CD4-positive, alpha-beta T cell treated with Interferon gamma for 1 hour (primary cell): ENCODE results near the gene CD86.
"Not testable (repeated sequence)": the region's sequence is repeated elsewhere in the genome, so short reads cannot be mapped to it uniquely, and the experiment has no call there.

Experiments used
- DNase-seq: peaks from one replicate; pipeline ENCODE4 v3.0.0-alpha.2; 2020

The CD86 gene

DNA sequence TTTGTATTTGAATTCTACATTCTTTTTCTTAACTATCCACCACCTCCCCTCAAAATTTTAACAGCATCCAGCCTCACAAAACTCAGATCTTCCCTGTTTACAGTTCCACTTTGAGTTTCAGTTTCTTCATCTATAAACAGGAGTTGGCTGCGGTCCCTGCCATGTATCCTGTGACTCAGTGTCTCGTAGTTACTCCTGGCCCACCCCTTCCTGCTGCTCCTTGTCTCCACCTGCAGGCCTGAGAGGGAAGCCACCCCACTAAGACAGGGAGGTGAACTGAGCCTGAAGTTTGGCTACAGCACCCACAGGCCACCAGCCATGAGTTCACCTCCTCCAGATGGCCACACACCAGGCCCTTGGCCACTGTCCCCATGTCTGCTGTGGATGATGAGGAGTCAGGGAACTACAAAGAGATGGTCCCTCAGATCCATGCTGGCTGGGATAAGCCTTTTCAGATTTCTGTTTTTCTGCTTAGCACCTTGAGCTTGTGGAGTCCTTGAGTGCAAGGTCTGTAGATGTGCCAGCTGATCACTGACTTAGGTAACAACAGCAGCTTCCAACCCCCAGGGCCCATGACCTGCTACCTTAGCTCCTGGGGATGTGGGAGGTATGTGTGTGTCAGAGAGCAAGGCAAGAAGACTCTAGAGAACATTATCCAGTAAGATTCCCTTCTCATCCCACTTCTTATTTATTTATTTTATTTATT lies 37.5 kb downstream of the CD86 start:
- DNase-seq = peak; percentile 49

DNA sequence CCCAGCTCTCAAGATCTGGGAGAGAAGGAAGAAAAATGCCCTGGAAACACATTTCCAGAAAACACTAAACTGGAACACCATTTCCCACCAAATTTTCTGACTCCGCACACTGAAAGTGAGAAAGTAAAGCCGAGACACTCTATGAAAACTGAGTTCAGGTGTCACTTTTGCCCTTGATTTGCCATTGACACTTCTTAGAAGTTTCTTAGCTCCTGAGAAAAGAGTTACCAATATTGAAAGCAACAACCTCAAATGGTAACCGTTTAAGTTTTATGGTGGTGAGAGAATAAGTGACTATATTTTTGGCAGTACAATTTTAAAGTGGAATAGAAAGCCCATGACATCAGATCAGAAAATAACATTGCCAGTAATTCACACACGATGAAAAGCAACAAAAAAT lies 39.0 kb downstream of the CD86 start:
- DNase-seq = no peak

DNA sequence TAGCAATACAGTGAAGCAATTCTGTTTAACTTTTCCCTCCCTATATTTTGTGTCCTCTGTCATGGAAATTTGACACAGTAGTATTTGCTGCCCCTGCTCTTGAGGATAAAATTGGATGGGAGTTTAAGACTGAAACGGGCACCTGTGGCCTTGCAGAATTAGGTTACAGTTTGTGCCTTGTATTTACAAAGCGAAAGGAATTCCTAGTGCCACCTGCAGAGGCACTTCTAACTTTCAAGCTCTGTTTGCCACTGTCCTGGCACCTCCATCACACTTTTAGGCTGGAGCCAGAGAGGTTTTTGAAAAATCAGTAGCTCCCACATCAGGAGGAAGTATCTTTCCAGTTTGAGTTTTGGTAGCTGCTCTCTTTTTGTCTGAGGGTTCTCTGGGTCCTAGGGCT lies 39.5 kb downstream of the CD86 start:
- no peak for DNase-seq

DNA sequence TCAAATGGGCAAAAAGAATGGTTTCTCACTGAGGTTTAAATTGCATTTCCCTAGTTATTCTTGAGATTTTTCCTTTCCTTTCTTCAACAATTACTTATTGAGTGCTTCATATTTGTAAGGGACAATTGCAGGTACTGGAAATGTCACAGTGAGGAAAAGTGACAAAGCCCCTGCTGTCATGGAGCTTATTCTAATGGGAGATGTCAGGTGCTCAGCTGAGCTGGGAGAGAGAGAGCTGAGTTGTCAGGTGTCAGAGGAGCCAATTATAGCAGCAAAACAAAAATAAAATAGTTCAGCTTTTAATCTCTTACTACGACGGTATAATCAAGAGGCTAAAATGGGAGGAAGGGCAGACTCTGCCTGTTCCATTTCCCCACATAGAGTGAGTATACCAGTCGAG lies 42.0 kb downstream of the CD86 start:
- DNase-seq = no peak

DNA sequence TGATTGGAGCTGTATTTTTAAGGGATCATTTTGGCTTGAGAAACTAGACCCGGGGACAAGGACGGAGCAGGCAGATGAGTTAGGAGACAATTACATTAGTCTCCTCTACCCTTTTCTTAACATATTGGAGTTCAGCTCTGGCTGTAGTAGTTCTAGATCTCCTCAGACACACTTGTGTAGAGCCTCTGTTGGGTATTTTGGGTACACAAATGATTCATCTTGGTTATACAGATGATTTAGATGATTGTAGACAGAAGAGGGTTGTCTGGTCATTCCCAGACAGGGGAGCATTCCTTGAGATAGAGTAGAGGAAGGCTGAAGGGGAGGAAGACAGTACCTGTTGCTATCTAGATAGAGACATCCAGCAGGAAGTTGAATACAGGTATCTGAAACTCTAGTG lies 43.4 kb downstream of the CD86 start:
- DNase-seq = no peak

DNA sequence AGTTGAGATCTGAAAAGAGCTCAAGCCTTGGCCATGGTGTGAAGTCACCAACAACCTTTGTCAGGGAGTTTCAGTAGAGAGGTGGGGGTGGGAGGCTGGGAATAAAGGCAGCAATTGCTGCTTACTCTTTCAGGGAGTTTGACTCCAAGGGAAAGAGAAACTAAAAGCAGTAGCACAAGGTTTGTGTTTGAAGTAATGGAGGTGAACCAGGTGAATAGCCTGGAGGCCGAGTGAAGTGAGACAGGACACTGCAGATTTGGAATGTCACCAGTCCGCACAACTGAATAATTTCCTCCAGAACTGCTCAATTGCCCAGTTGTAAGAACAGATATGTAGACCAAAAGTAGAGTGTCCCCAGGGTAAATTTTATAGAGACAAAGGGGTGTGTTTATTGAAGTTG lies 44.1 kb downstream of the CD86 start:
- DNase-seq = no peak

DNA sequence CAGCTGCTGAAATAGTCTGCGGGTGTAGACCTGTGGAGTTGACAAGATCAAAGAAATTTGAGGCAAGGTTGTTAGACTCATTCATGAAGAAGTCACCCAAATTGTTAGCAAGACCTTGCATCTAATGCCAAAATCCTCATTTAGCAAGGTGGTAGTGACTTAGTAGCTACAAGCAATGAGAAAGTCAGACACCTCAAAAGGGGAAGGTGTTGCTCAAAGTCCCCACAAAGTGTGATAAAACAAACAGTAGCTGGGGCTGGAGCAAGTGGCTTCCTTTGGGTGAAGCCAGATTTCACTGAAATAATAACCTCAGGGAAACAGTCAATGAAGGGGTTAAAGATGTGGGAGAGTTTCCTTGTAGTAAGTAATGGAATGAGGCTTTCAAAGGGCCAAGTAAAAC lies 44.9 kb downstream of the CD86 start:
- no peak for DNase-seq

DNA sequence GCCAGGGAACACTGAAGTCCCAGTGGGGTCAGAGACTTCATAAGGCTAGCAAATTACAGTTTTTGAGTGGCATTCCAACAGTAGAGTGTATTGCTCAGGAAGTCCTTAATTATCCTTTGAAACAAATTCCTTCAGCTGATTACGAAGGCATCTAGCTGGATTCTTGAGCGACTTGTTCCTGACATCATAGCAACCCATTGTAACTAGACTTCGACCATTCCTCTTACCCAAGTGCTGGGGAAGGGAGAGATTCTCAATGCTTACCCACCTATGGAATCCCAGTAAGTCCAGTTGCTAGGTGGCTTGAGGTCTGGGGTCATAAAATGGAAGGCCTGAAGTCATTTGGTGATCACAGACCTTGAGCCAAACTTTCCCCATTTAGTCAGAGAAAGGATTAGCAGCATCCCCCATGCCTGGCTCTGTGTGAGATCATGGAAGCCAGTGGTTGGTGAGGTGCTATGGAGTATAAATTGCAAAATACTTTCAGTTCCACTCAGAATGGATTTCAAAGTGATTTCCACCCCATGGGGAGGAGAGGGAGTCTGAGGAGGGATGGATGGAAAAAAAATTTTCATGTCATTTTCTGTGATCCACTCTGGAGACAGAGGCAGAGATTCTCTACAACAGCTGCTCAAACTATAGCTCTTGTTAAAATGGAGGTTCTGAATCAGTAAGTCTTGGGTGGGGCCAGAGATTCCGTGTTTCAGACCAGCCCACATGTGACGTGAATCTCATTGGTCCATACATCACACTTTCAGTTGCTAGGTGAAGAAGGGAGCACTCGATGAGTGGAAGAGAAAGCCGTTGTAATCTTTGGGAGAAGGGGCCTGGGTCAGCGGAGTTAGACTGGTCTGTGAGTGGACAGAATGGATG lies 45.7 kb downstream of the CD86 start:
- DNase-seq = peak; percentile 40

DNA sequence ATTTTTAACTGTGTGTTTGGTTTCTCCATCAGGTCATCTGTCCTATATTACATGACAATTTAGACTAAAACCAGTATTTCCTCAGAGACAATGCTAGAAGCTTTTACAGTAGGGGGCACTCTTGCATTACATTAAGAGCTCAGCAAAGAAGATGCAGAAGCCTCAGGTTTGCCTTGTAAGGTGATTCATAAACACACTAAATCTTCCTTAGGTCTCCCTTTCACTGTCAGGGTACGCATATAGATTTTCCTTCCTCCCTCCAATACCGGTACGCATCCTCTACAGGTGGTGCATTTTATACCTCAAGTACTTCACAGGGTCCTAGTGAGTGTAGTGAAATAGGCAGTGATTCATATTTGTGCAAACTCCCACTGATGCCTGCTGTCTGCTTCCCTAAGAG lies 46.5 kb downstream of the CD86 start:
- DNase-seq = no peak

DNA sequence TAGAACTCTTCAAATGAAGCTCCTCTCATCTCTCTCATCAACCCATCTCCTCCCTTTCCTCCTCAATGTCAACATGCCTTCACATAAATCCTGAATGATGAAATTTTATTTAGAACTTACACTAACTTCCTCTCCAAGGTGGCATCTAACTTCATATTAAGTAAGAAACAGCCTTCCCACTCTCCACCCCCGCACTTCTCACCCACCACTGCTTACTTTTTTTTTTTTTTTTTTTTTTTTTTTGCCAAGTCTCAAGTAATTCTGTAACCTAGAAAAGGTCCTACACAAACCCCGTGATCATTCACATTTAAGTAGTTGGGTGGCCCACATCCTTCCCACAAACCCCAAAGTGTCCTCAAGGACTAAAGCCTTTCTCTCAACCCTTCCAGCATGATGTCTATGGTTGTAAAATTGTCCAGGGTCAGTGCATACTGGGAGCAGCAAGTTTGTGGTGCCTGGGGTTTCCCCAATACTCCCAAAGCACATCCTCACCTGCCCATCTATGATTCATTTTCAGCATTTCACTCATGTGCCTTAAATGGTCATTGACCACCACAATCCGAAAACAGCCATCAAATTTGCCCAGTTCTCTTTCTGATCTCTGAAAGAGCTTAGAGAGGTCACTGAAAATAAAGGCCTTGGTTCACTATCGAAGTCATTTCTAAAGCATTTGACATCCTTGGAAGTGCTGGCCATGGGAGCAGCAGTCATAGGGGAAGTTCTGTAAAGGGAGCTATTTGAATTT lies 47.2 kb downstream of the CD86 start:
- no peak for DNase-seq

DNA sequence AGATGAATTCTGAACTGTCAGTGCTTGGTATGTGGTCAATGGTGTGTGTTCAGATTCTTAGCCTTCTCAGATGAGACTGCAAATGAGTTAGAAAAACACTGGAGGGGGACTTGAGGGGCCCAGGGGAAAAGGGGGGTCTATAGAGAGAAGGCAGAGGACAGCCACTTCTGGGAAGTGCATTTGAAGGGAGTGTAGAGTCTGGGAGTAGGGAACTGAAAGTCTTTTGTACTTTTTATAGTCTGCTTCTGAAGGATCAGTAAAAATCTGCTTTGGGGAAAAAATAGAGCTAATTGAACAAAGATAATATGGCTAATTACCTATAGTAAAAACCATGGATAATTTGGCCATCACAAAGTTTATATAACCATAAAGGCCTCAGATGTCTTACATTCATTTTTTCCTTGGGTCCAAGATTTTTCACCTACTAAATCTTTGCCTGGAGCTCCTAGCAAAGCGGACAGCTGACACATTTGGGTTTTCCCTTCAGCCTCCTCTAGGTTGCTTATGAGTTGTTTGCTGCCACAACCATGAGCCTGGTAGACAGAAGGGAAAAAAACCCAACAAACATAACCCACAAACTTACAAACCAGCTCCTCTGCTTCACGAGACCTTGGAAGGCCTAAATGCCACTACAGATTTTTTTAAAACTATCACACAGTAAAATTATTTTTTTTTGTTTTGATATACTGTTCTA lies 48.8 kb downstream of the CD86 start:
- DNase-seq = no peak

DNA sequence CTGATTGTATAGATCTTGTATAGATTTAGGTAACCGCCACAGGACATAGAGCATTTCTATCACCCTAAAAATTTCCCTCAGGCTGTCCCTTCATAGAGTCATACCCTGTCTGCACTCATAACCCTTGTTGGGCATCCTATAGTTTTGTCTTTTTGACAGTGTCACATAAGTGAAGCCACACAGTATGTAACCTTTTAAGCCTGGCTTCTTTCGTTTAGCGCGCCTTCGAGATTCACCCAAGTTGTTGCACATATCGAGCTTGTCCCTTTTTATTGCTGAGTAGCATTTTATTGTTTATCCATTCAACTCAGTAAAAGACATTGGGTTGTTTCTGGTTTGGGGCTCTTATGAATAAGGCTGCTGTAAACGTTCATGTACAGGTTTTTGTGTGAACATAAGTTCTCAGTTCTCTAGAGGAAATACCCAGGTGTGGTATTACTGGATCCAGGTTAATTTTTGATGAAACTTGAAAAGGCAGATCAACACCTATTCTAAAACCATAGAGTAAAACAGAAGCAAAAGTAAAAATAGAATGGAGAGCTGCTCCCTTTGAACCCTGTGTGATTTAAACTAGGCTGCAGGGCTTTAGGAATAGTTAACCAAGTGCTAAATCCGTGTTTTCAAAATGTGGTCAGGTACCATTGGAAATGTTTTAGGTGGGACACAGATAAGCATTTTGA lies 49.5 kb downstream of the CD86 start:
- DNase-seq = no peak

DNA sequence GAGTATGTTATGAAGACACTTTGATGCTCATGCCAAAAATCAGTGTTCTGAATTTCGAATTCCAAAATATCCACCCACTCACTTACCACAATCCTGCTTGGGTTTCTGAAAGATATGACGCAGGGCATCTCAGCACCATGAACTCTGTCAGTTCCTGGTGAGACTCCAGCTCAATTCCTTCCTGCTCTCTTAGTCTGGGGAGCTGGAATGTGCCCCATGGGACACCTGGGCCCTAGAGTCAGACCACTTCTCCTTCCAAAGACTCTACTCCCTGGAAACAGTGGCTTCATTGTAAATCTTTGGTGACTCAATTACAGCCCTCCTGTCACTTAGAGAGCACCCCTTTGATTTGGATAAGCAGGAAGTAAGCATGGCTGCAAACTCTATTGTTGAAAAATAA lies 50.5 kb downstream of the CD86 start:
- DNase-seq = no peak

DNA sequence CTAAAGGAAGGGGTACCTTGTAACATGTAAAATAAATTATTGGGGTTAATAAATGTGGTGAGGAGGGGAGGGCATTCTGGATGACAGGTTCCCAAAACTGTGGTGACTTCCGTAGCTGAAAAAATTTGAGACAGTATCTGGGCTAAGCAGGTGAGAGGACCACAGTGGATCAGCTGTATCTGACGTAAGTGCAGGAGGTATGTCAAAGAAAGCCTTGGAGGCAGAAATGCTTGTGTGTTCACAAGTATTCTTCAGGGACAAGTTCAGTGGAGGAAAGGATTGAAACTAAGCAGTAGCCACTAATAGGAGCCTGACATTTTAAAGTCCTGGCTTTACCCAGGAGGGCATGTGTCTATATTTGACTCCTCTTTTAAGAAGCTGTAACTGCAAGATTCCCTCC lies 52.0 kb downstream of the CD86 start:
- DNase-seq = no peak

DNA sequence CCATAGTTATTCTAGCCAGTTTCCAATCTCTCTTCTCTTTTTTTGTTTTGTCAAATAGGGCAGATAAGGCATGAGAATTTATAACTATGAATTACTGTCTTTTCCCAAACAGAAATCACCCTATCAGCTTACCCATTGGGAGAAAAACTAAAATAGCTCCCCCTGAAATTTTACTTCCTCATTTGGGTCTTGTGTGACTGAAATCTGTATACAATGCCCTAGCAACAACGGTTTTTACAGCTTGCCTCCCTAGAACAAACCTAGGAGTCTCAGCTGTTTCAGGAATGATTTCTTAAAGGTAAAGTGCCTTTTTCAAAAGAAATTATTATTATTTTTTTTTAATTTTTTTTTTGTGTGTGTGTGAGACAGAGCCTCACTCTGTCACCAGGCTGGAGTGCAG lies 56.8 kb downstream of the CD86 start:
- no peak for DNase-seq

DNA sequence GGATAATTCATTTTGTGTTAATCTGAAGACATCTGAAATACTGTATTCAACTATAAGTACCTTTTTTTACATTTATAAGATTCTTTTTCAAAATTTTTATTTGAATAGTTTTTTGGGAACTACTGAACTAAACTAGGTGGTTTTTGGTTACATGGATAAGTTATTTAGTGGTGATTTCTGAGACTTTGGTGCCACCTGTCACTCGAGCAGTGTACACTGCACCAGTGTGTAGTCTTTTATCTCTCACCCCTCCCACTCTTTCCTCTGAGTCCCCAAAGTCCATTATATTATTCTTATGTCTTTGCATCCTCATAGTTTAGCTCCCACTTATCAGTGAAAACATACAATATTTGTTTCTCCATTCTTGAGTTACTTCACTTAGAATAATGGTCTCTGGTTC lies 57.6 kb downstream of the CD86 start:
- DNase-seq = no peak

DNA sequence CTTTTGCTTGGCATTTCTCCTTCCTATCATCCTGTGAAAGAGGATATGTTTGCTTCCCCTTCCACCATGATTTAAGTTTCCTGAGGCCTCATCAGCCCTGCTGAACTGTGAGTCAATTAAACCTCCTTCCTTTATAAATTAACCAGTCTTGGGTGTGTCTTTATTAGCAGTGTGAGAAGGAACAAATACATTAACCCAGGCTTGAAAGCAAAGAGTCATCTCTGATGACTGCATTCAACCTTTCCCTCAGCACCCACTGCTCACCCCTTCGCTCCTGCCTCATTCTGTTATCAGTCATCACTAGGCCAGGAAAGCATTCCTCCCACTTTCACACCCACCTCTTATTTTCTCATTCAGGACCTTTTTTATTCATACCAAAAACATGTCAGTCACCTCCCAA lies 68.7 kb downstream of the CD86 start:
- DNase-seq = no peak

DNA sequence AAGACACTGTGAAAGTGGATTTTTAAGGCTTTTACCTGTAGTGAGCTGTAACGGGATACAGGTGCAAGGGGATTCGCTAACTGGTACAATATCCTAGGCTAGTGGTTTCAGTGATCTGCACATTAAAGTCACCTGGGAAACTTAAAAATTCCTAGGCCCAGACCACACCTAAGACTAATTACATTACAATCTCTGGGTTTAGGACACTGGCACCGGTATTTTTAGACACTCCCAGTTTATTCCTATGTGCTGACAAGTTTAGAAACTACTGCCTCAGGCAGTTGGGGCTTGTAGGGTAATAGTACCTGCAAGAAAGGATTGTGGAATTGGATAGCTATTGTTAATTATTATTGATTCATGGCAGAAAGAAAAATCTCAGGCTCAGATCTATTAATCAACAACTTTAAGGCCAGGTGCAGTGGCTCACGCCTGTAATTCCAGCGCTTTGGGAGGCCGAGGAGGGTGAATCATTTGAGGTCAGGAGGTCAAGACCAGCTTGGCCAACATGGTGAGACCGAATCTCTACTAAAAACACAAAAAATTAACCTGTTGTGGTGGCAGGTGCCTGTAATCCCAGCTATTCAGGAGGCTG lies 77.9 kb downstream of the CD86 start:
- DNase-seq = no peak

DNA sequence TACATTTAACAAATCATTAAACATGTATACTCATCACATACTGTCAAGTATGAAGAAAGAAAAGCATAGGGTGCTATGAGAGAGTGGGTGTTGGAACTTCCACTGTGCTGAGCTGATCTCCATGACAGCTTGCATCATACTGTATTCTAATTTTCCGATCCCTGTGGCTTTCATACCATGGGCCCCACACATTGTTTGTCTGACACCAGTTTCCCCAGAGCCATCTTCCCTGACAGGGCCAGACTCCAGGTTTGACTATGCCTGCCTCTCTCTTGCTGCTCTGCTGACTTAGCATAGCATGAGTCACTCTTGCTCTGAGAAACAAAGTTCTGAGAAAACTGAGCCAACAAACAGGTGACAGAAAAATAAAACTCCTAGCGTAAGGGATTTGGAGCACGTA lies 91.3 kb downstream of the CD86 start:
- DNase-seq = no peak

DNA sequence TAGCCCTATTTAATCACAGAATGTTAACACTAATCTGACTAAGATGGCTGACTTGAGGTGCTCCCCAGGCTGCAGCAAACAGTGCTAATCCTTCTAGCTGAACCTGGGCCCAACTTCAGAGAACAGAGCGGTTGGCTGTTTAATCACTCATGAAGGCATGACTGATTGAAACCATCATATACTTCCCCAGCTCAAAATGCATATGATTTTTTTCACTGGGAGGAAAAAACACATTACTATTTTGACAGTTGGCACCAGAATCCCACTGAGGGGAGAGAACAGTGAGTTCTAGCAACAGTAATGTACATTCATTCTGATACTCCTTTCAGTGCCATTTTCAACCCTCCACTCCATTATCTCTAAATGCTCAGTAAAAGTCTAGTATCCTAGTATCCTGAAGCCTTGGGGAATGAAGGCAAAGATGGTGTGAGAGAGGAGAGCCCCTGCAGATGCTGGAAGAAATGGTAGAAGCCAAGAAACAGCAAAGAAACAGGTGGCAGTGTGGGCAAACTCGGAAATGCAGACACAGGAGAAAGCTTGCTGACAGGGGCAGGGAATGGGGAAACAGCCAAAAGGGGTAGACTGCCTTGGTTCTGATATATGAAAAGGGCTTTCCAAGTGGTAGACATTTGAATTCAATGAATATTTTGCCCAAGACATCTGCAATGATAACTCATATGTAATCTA lies 93.9 kb downstream of the CD86 start:
- DNase-seq = no peak

DNA sequence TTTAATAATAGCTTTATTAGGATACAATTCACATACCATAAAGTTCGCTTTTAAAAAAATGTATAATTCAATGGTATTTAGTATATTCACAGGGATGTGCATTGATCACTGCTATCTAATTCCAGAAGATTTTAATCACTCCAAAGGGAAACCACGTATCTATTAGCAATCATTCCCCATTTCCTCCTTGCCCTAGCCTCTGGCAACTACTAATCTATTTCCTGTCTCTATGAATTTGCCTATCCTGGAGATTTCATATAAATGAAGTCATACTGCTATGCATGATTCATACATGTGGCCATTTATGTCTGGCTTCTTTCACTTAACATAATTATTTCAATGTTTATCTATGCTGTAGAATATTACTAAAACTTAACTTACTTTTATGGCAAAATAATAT lies 96.3 kb downstream of the CD86 start:
- DNase-seq = no peak

DNA sequence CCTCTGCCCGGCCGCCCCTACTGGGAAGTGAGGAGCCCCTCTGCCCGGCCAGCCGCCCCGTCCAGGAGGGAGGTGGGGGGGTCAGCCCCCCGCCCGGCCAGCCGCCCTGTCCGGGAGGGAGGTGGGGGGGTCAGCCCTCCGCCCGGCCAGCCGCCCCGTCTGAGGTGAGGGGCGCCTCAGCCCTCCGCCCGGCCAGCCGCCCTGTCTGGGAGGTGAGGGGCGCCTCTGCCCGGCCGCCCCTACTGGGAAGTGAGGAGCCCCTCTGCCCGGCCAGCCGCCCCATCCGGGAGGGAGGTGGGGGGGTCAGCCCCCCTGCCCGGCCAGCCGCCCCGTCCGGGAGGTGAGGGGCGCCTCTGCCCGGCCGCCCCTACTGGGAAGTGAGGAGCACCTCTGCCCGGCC lies 109.8 kb downstream of the CD86 start:
- DNase-seq = not testable (repeated sequence)
